WERI-Rb-1 (cell line): ENCODE data around the gene OSGIN1.
A peak's percentile ranks its signal among the peaks of the same experiment; 100 is the strongest.

ENCODE experiments used
- DNase-seq: peaks from one replicate; pipeline ENCODE4 v3.0.0-alpha.2; 2020
- H3K27ac ChIP-seq: fragments of 250-450 bp; sonication (Bioruptor Pico); 2 replicates; pipeline ENCODE4 v1.5.1; 2020; ENCODE audit warnings: mild to moderate bottlenecking, moderate library complexity
- H3K27me3 ChIP-seq: fragments of 250-450 bp; sonication (Bioruptor Pico); 2 replicates; pipeline ENCODE4 v1.5.1; 2021; ENCODE audit warnings: mild to moderate bottlenecking, low read depth, moderate library complexity; ENCODE audit not compliant: insufficient read depth, severe bottlenecking
- H3K36me3 ChIP-seq: fragments of 250-450 bp; sonication (Bioruptor Pico); 2 replicates; pipeline ENCODE4 v1.5.1; 2020; ENCODE audit warnings: mild to moderate bottlenecking, moderate library complexity
- H3K4me3 ChIP-seq: 2 replicates; pipeline ENCODE4 v1.5.1; 2011; ENCODE audit warnings: low read depth, mild to moderate bottlenecking, control low read depth, low read length
- H3K9me3 ChIP-seq: fragments of 250-450 bp; sonication (Bioruptor Pico); 2 replicates; pipeline ENCODE4 v1.5.1; 2021; ENCODE audit warnings: mild to moderate bottlenecking, moderate library complexity; ENCODE audit not compliant: severe bottlenecking
- CTCF ChIP-seq: IDR thresholded peaks from 2 replicates; pipeline ENCODE4 v1.5.1; 2011; ENCODE audit warnings: low read depth, mild to moderate bottlenecking, control low read depth, inconsistent platforms, low read length

The OSGIN1 gene

GRCh38 chr16:83929811-83930555, 23.1 kb upstream of the OSGIN1 start:
- Histone ChIP-seq H3K27ac (no peak overlapping the region), H3K4me3 (no peak overlapping the region)
- TF ChIP-seq CTCF: no peak

GRCh38 chr16:83930730-83931500, 22.1 kb upstream of the OSGIN1 start:
- Histone ChIP-seq H3K27me3 (no peaks in the 10 kb centered on the region), H3K36me3 (no peaks in the 10 kb centered on the region), H3K9me3 (no peaks in the 10 kb centered on the region), H3K27ac (no peak overlapping the region), H3K4me3 (no peak overlapping the region)
- no peak for TF ChIP-seq CTCF
- no peak for DNase-seq

More at GRCh38 chr16:83929811-83930555, 23.1 kb upstream of the OSGIN1 start:
- Histone ChIP-seq H3K9me3 (no peaks in the 10 kb centered on the region), H3K36me3 (no peaks in the 10 kb centered on the region), H3K27me3 (no peaks in the 10 kb centered on the region)
- DNase-seq: no peak

- no peak for TF ChIP-seq CTCF
These were observed 21.5 kb upstream of the OSGIN1 start for GRCh38 chr16:83931556-83931955.

GRCh38 chr16:83932304-83932703, 20.7 kb upstream of the OSGIN1 start:
- no peak overlapping the region for H3K27ac ChIP-seq
- H3K27me3 ChIP-seq: no peaks in the 10 kb centered on the region
- H3K36me3 ChIP-seq: no peaks in the 10 kb centered on the region
- DNase-seq: no peak
- no peaks in the 10 kb centered on the region for H3K9me3 ChIP-seq
- no peak for TF ChIP-seq CTCF
- no peak overlapping the region for H3K4me3 ChIP-seq

More at GRCh38 chr16:83931556-83931955, 21.5 kb upstream of the OSGIN1 start:
- H3K27me3 ChIP-seq: no peaks in the 10 kb centered on the region
- no peaks in the 10 kb centered on the region for H3K9me3 ChIP-seq
- no peak overlapping the region for H3K4me3 ChIP-seq
- H3K36me3 ChIP-seq: no peaks in the 10 kb centered on the region
- no peak for DNase-seq
- no peak overlapping the region for H3K27ac ChIP-seq

GRCh38 chr16:83932955-83933673, 19.9 kb upstream of the OSGIN1 start:
- peak; percentile 75 for DNase-seq

More at GRCh38 chr16:83932955-83933673, 19.9 kb upstream of the OSGIN1 start:
- Histone ChIP-seq H3K9me3 (no peaks in the 10 kb centered on the region), H3K27ac (peak overlapping the region; percentile 54), H3K36me3 (no peaks in the 10 kb centered on the region), H3K27me3 (no peaks in the 10 kb centered on the region), H3K4me3 (no peak overlapping the region)
- TF ChIP-seq CTCF: no peak
